CD4-positive, alpha-beta memory T cell (primary cell): ENCODE results near the gene DNASE1L3. TPM values are rescaled to one million over a fixed set of nuclear protein-coding genes. Genes with fewer than 3 reads are reported as not detected.
"Not testable (repeated sequence)": the region's sequence is repeated elsewhere in the genome, so short reads cannot be mapped to it uniquely, and the experiment has no call there.

Source experiments
- CTCF ChIA-PET: fragments of 350-600 bp; sonication (Branson Sonifier 250); formaldehyde crosslinking; loops from one replicate; lab custom pipeline; 2021; ENCODE audit warnings: inconsistent platforms; ENCODE audit not compliant: partially characterized antibody; lab: Charles Lee
- POLR2A ChIA-PET: fragments of 350-600 bp; sonication (Branson Sonifier 250); formaldehyde crosslinking; loops from one replicate; lab custom pipeline; 2021; ENCODE audit not compliant: partially characterized antibody; lab: Charles Lee
- DNase-seq, 5 donors: peaks; one replicate each; pipeline versions ENCODE4 v3.0.0 to v3.0.0-alpha.2; 2020 to 2022; ENCODE audit warnings: mixed read lengths in 1 of 5
- H3K27ac ChIP-seq: one replicate; pipeline ENCODE4 v1.7.0; 2013; ENCODE audit warnings: low read depth, low read length
- H3K27me3 ChIP-seq: 2 replicates; pipeline ENCODE4 v1.7.0; 2013; ENCODE audit warnings: mild to moderate bottlenecking, low read length, moderate library complexity; ENCODE audit not compliant: insufficient read depth
- H3K36me3 ChIP-seq: 2 replicates; pipeline ENCODE4 v1.7.0; 2013; ENCODE audit warnings: mild to moderate bottlenecking, low read length, moderate library complexity; ENCODE audit not compliant: insufficient read depth
- H3K4me1 ChIP-seq: 2 replicates; pipeline ENCODE4 v1.7.0; 2013; ENCODE audit warnings: mild to moderate bottlenecking, low read length, moderate library complexity; ENCODE audit not compliant: insufficient read depth
- H3K4me3 ChIP-seq, 2 donors: one replicate each; pipeline ENCODE4 v1.7.0; 2013; ENCODE audit warnings: low read length in 2 of 2, mild to moderate bottlenecking in 1 of 2
- H3K9me3 ChIP-seq, 2 donors: one replicate each; pipeline ENCODE4 v1.7.0; 2013; ENCODE audit warnings: low read length in 2 of 2, control low read depth in 1 of 2; ENCODE audit not compliant: control insufficient read depth in 1 of 2
- H3K27ac Mint-ChIP-seq, 7 donors: one replicate each; pipeline ENCODE4 v1.8.0; 2020 to 2021; ENCODE audit warnings: mixed read lengths in 7 of 7, mild to moderate bottlenecking in 6 of 7, inconsistent platforms in 3 of 7, moderate library complexity in 3 of 7
- H3K27me3 Mint-ChIP-seq, 2 donors: one replicate each; pipeline ENCODE4 v1.8.0; 2020 to 2021; ENCODE audit warnings: mixed read lengths in 2 of 2
- H3K36me3 Mint-ChIP-seq, 2 donors: one replicate each; pipeline ENCODE4 v1.8.0; 2020 to 2021; ENCODE audit warnings: mixed read lengths in 2 of 2, inconsistent platforms in 1 of 2, mild to moderate bottlenecking in 1 of 2
- H3K4me1 Mint-ChIP-seq, 4 donors: one replicate each; pipeline ENCODE4 v1.8.0; 2020 to 2021; ENCODE audit warnings: mixed read lengths in 4 of 4, mild to moderate bottlenecking in 1 of 4
- H3K4me3 Mint-ChIP-seq, 8 donors: one replicate each; pipeline ENCODE4 v1.8.0; 2020 to 2021; ENCODE audit warnings: mixed read lengths in 8 of 8, mild to moderate bottlenecking in 7 of 8, moderate library complexity in 6 of 8, inconsistent platforms in 3 of 8
- H3K9me3 Mint-ChIP-seq, 8 donors: one replicate each; pipeline ENCODE4 v1.8.0; 2020 to 2021; ENCODE audit warnings: mixed read lengths in 8 of 8, mild to moderate bottlenecking in 5 of 8, inconsistent platforms in 3 of 8, moderate library complexity in 1 of 8
- intact Hi-C: fragments of 100-400 bp; cut with micrococcal nuclease; formaldehyde crosslinking; loops from one replicate; pipeline ENCODE4 v1.15.1; 2023
- polyA plus RNA-seq, 2 donors: library from polyadenylated mRNA; unstranded; fragments of 300-500 nt; fragmentation: Illumina TruSeq; gene quantifications; one replicate each; pipeline ENCODE4 v1.2.3, GENCODE V29; 2021
- total RNA-seq, 2 experiments: library from RNA; stranded (reverse); gene quantifications; one replicate each; pipeline ENCODE4 v1.2.3, GENCODE V29; 2021

DNASE1L3 gene
- total and polyA plus RNA-seq, 4 experiments from 2014 or later: not detected

DNA sequence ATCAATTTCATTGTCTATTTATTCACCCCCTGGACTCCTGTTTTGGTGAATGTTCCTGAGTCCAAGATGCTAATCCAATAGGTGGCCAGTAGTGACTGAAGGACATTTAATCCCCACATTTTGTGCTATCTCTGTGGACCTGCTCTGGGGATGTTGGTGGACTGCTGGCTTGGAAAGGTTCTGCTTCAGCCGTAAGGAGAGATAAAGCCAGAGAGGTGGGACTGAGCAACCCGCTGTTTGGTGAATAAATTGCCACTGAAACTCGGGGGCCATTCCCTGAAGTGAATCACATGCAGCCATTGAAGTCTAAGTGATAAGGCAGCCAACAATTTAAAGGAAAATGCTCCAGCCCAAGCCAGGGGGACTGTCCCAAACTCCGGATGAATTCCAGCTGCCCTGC, 25.2 kb upstream of the DNASE1L3 start:
- H3K4me3 ChIP-seq: no peak overlapping the region
- ChIA-PET POLR2A (no interaction called here), CTCF (no interaction called here)
- no peak overlapping the region for H3K27ac ChIP-seq
- H3K27ac Mint-ChIP-seq: peak overlapping the region in 3 of 7 donors; percentile 55 to 90 (median 78)
- H3K36me3 Mint-ChIP-seq: peaks cover 0 to 6% of the 10 kb centered on the region in 2 donors
- peaks cover 4% of the 10 kb centered on the region for H3K27me3 ChIP-seq
- H3K27me3 Mint-ChIP-seq: peaks cover 6 to 12% of the 10 kb centered on the region in 2 donors
- H3K9me3 ChIP-seq: no peaks in the 10 kb centered on the region
- peaks cover 5 to 21% (median 12%) of the 10 kb centered on the region in 4 donors for H3K4me1 Mint-ChIP-seq
- peaks cover 12% of the 10 kb centered on the region for H3K4me1 ChIP-seq
- peaks cover 0 to 1% (median 0%) of the 10 kb centered on the region in 8 donors for H3K9me3 Mint-ChIP-seq
- H3K4me3 Mint-ChIP-seq: peak overlapping the region in 6 of 8 donors; percentile 31 to 94 (median 81)
- H3K36me3 ChIP-seq: no peaks in the 10 kb centered on the region
- DNase-seq: no peak
- intact Hi-C loops: loop anchor here (5.0 to 10.0 kb wide), 3 partner anchors 96 to 1434 kb away; partner anchors contain the start of genes APPL1, ARHGEF3 and PXK

DNA sequence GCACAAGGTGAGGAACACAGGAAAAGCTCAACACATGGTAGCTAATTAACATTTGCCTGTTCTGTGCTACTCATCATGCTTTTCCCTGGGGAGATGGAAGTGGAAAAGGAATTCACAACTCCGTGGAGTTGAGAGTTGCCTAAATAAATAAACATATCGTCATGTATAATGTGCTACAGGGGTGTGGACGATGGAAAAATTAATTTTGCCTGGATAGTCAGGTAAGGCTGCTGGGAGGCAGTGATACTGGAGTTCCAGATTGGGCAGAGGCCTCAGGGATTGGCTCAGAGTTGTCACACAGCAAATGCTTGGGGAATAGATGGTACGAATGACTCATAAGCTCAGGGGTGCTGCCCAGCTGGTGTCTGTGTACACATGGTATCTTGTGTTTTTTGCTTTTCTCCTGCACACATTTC, 23.8 kb upstream of the DNASE1L3 start:
- Mint-ChIP-seq H3K4me1 (peaks cover 5 to 21% (median 12%) of the 10 kb centered on the region in 4 donors), H3K9me3 (peaks cover 0 to 1% (median 0%) of the 10 kb centered on the region in 8 donors), H3K27me3 (peaks cover 11 to 15% of the 10 kb centered on the region in 2 donors), H3K4me3 (no peak overlapping the region), H3K27ac (peak overlapping the region in 1 of 7 donors; percentile 0), H3K36me3 (peaks cover 0 to 6% of the 10 kb centered on the region in 2 donors)
- CTCF ChIA-PET: interaction anchor here (1.1 to 1.2 kb wide), 2 partner anchors 15 to 68 kb away, joined by 3 to 4 read pairs; no protein-coding TSS in a partner anchor
- H3K9me3 ChIP-seq: no peaks in the 10 kb centered on the region
- H3K36me3 ChIP-seq: no peaks in the 10 kb centered on the region
- intact Hi-C loops: loop anchor here (10.0 kb wide), 1 partner anchor 1010 kb away; the partner anchor contains the start of gene APPL1
- POLR2A ChIA-PET: interaction anchor here (0.9 kb wide), 1 partner anchor 71 kb away, joined by 3 read pairs; the partner anchor contains the start of genes HTD2 and RPP14
- peaks cover 12% of the 10 kb centered on the region for H3K4me1 ChIP-seq
- H3K4me3 ChIP-seq: no peak overlapping the region
- no peak for DNase-seq
- H3K27ac ChIP-seq: no peak overlapping the region
- peaks cover 8% of the 10 kb centered on the region for H3K27me3 ChIP-seq

DNA sequence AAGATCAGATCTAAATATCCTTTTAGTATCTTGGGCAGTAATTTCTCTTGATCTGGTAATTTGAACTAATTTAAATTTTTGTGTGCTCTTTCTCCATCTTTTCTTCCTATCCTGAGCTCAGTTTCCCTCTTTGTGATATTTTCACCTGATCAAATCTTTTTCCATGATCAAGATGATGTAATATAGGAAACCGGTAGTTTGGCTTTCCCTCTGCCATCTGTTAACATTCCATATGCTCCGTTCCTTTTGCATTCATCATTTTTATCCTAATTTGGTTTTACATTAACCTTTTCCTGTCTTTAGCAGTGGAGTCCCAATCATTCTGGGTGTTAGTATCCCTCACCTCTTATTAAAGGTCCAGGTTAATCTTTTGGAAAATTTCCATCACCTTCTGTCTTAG, 20.9 kb upstream of the DNASE1L3 start:
- POLR2A ChIA-PET: no interaction called here
- no peak overlapping the region for H3K27ac Mint-ChIP-seq
- CTCF ChIA-PET: interaction anchor here (1.7 kb wide), 1 partner anchor 53 kb away, joined by 3 read pairs; no protein-coding TSS in a partner anchor

DNA sequence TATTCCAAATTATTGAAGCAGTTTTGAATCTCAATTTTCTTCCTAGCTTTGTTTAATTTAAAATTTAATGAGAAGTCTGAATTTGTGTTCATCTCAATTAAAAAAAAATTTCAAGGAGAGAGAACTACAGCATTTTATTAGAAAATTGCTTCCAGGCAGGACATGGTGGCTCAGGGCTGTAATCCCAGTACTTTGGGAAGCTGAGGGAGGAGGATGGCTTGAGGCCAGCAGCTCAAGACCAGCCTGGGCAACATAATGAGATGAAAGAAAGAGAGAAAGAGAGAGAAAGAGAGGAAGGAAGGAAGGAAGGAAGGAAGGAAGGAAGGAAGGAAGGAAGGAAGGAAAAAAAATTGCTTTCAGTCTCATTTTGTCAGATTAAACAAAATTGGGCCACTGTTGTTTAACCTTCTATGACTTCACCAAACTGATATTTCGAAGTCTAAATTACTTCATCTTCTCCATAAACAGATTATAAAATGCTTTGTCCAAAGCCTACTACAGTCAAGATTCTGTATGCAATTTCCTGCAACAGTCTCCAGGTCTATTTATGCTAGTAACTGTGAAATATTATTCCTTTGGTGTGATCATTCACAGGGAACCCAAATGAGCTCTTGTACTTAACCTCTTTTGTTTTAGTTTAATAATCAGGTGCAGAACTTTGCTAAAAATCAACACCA, 20.2 kb upstream of the DNASE1L3 start:
- DNase-seq: no peak
- H3K27ac Mint-ChIP-seq: no peak overlapping the region
- no peaks in the 10 kb centered on the region for H3K36me3 Mint-ChIP-seq
- Histone ChIP-seq H3K36me3 (no peaks in the 10 kb centered on the region), H3K27me3 (peaks cover 8% of the 10 kb centered on the region), H3K4me1 (no peaks in the 10 kb centered on the region), H3K9me3 (no peaks in the 10 kb centered on the region), H3K27ac (no peak overlapping the region), H3K4me3 (no peak overlapping the region)
- H3K27me3 Mint-ChIP-seq: peaks cover 14 to 18% of the 10 kb centered on the region in 2 donors
- ChIA-PET CTCF (interaction anchor here (1.0 to 1.7 kb wide), 4 partner anchors 14 to 74 kb away, joined by 3 to 4 read pairs (median 3); no protein-coding TSS in a partner anchor), POLR2A (no interaction called here)
- H3K9me3 Mint-ChIP-seq: no peaks in the 10 kb centered on the region
- H3K4me1 Mint-ChIP-seq: no peaks in the 10 kb centered on the region
- no peak overlapping the region for H3K4me3 Mint-ChIP-seq
- intact Hi-C loops: loop anchor here (10.0 kb wide), 1 partner anchor 1006 kb away; the partner anchor contains the start of gene APPL1

More for the DNA sequence above, 20.9 kb upstream of the DNASE1L3 start:
- Histone ChIP-seq H3K27ac (no peak overlapping the region), H3K36me3 (no peaks in the 10 kb centered on the region), H3K9me3 (no peaks in the 10 kb centered on the region), H3K4me1 (peaks cover 2% of the 10 kb centered on the region), H3K27me3 (peaks cover 8% of the 10 kb centered on the region), H3K4me3 (no peak overlapping the region)
- intact Hi-C loops: loop anchor here (10.0 kb wide), 1 partner anchor 1007 kb away; the partner anchor contains the start of gene APPL1
- H3K4me1 Mint-ChIP-seq: peaks cover 2 to 6% (median 3%) of the 10 kb centered on the region in 4 donors
- H3K9me3 Mint-ChIP-seq: no peaks in the 10 kb centered on the region
- no peak overlapping the region for H3K4me3 Mint-ChIP-seq
- peaks cover 0 to 2% of the 10 kb centered on the region in 2 donors for H3K36me3 Mint-ChIP-seq
- peaks cover 14 to 18% of the 10 kb centered on the region in 2 donors for H3K27me3 Mint-ChIP-seq
- no peak for DNase-seq

DNA sequence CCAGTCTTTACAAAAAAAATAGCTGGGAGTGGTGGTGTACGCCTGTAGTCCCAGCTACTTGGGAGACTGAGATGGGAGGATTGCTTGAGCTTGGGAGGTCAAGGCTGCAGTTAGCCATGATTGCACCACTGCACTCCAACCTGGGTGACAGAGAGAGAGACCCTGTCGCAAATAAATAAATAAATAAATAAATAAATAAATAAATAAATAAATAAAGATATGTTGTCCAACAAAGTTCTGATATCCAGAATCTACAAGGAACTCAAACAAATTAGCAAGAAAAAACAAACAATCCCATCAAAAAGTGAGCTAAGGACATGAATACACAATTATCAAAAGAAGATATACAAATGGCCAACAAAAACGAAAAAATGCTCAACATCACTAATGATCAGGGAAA, 17.2 kb upstream of the DNASE1L3 start:
- H3K27ac ChIP-seq, H3K4me3 Mint-ChIP-seq, H3K4me3 ChIP-seq, H3K9me3 Mint-ChIP-seq, H3K9me3 ChIP-seq, H3K27ac Mint-ChIP-seq, DNase-seq, POLR2A ChIA-PET, intact Hi-C loops, H3K4me1 ChIP-seq, H3K36me3 Mint-ChIP-seq, H3K4me1 Mint-ChIP-seq, H3K27me3 ChIP-seq, H3K36me3 ChIP-seq: not testable (repeated sequence)
- H3K27me3 Mint-ChIP-seq: peaks cover 15 to 16% of the 10 kb centered on the region in 2 donors
- CTCF ChIA-PET: interaction anchor here (2.4 kb wide), 1 partner anchor 10 kb away, joined by 15 read pairs; no protein-coding TSS in a partner anchor

DNA sequence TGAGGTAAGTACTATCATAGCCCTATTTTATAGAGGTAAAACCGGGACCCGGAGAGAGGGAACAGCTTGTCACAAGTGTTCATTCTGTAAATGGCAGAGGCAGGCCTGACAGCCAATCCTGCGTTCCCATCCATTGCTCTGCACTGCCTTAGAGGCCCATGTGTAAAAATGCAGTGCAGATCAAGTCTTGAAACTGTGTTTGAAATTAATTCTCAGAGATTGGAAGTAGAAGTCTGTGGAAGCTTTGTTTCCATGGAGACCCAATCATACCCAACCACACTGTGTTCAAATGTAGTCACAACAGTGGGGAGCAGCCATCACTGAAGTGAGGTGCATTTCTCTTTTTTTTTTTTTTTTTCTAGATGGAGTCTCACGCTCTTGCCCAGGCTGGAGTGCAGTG, 13.1 kb upstream of the DNASE1L3 start:
- Mint-ChIP-seq H3K27me3 (peaks cover 2 to 5% of the 10 kb centered on the region in 2 donors), H3K4me1 (no peaks in the 10 kb centered on the region), H3K9me3 (no peaks in the 10 kb centered on the region), H3K27ac (no peak overlapping the region), H3K36me3 (no peaks in the 10 kb centered on the region), H3K4me3 (no peak overlapping the region)
- Histone ChIP-seq H3K4me1 (no peaks in the 10 kb centered on the region), H3K27ac (no peak overlapping the region), H3K4me3 (no peak overlapping the region), H3K36me3 (no peaks in the 10 kb centered on the region), H3K27me3 (no peaks in the 10 kb centered on the region), H3K9me3 (no peaks in the 10 kb centered on the region)
- intact Hi-C loops: no loop called here
- CTCF ChIA-PET: interaction anchor here (1.2 to 1.4 kb wide), 3 partner anchors 46 to 215 kb away, joined by 3 to 5 read pairs (median 3); partner anchors contain the start of genes HTD2 and RPP14
- POLR2A ChIA-PET: no interaction called here
- DNase-seq: no peak

DNA sequence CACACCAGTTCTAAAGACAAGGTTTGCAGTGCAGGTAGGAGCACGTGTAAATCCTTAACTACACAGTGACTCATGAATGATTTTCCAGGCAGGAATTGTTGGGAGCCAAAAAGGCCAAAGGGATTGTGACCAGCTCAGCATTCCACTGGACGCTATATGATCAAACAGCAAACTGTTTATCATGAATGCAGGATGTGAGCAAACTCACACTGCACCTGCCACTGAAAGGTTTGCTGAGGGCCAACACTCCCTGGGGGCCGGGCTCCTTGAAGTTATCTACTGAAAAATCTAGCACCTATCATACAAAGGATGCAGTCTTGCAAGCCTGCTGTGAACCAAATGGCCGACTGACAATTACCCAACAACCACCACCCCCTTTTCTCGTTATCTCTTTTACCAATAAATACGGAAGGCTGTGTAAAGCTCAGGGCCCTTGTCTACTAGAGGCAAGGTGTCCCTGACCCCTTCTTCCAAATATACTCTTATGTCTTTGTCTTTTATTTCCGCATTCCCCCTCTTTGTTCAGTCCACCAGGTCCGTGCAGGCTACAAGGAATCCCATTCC, 11.5 kb upstream of the DNASE1L3 start:
- Histone ChIP-seq H3K4me1 (peaks cover 2% of the 10 kb centered on the region), H3K27ac (no peak overlapping the region), H3K27me3 (no peaks in the 10 kb centered on the region), H3K36me3 (no peaks in the 10 kb centered on the region), H3K9me3 (no peaks in the 10 kb centered on the region), H3K4me3 (no peak overlapping the region)
- intact Hi-C loops: no loop called here
- H3K27me3 Mint-ChIP-seq: peaks cover 2% of the 10 kb centered on the region in 2 donors
- peaks cover 0 to 3% (median 2%) of the 10 kb centered on the region in 4 donors for H3K4me1 Mint-ChIP-seq
- H3K4me3 Mint-ChIP-seq: no peak overlapping the region
- ChIA-PET CTCF (interaction anchor here (1.2 to 1.4 kb wide), 2 partner anchors 33 to 44 kb away, joined by 3 to 4 read pairs; no protein-coding TSS in a partner anchor), POLR2A (no interaction called here)
- H3K27ac Mint-ChIP-seq: no peak overlapping the region
- no peaks in the 10 kb centered on the region for H3K9me3 Mint-ChIP-seq
- no peaks in the 10 kb centered on the region for H3K36me3 Mint-ChIP-seq
- no peak for DNase-seq
